H7 (cell line): ENCODE data around the gene GRK1. TPM values are rescaled to one million over a fixed set of nuclear protein-coding genes. Genes with fewer than 3 reads are reported as not detected.

ENCODE experiments used
- DNase-seq: peaks from one replicate; pipeline ENCODE4 v3.0.0; 2012
- H3K27me3 ChIP-seq: 2 replicates; pipeline ENCODE4 v1.6.0; 2011; ENCODE audit warnings: mild to moderate bottlenecking, low read length; ENCODE audit not compliant: control insufficient read depth, insufficient read depth
- H3K36me3 ChIP-seq: replicated peaks from 2 replicates; pipeline ENCODE4 v1.5.1; 2011; ENCODE audit warnings: low read length; ENCODE audit not compliant: control insufficient read depth, insufficient read depth
- H3K4me3 ChIP-seq: 2 replicates; pipeline ENCODE4 v1.5.1; 2011; ENCODE audit warnings: low read depth, mild to moderate bottlenecking, control low read depth, low read length, moderate library complexity; ENCODE audit not compliant: insufficient read depth
- total RNA-seq: library from RNA; depleted of rRNA; stranded (reverse); fragments of >200 nt; shearing (Covaris generic); gene quantifications from 2 replicates; pipeline ENCODE4 v1.2.3, GENCODE V29; 2014

Gene GRK1
- total RNA-seq, 1 experiment from 2014 or later, result 0.14 TPM

DNA sequence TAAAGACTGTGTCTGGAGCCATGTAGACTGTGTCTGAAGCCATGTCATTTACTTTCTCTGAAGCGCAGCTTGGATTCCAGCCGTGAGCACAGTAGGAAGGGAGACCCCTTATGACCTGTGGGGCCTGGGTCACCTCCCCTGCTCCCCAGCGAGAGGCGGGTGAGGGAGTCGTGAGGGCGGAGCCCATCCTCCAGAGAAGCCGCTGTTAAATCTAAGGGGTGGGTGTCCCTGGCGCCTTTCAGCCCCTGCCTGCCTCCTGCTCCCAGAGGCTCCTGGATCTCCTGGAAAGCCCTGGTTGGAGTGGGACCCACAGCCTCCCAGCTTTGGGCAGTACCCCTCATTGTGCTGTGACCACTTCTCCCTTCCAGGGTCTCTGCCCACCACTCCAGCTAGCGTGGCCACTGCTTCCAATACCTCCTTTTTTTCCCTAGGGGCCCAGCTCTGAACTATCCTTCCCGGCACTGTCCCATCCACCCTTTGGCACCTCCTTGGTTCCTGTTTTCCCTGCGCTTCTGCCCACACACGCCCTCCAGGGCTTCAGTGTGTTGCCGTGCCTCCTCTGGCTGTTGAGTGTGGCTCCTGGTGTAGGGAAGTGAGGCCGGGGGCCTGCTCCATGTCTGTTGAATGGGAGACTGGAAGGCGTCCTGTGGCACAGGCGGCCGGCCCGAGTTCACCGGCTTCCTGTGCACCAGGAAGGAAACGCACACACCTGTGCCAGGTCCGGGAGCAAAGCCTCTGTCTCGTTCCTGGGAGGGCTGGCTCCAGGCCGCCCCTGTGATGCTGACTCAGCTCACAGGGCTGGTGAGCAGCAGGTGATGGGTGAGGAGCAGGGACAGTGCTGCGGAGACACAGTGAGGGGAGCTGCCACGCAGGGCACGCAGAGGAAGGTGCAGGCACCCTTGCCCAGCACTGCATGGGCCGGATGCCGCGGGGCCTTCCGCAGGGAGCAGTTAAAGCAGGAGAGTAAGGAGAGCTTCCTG is 38.4 kb upstream of the GRK1 start:
- H3K36me3 ChIP-seq, result peaks cover 8% of the 10 kb centered on the region
- no peak overlapping the region for H3K4me3 ChIP-seq
- no peaks in the 10 kb centered on the region for H3K27me3 ChIP-seq
- no peak for DNase-seq

- no peak for DNase-seq
- Histone ChIP-seq H3K27me3 (no peaks in the 10 kb centered on the region), H3K36me3 (peaks cover 13% of the 10 kb centered on the region), H3K4me3 (no peak overlapping the region)
Measured at GRCh38 chr13:113629866-113630265, 37.2 kb upstream of the GRK1 start.

DNA sequence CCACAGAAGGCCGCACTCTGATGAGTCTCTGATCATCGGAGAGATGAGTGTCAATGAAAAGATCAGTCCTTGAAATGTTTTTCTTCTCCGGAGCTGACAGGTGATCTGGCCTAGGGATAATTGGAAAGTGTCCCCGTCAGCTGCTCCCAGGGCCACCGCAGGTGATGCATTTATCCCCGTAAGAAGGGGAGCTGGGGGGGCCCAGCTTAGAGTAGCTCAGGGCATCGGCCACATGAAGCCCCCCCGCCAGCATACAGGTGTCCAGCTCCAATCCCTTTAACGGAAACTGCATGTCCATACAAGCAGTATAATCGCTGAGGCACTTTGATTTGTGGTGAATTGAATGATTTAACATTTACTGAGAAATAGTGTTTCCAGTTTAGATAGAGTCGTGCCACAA is 36.7 kb upstream of the GRK1 start:
- peaks cover 13% of the 10 kb centered on the region for H3K36me3 ChIP-seq
- no peaks in the 10 kb centered on the region for H3K27me3 ChIP-seq
- DNase-seq, result no peak
- H3K4me3 ChIP-seq, result no peak overlapping the region

DNA sequence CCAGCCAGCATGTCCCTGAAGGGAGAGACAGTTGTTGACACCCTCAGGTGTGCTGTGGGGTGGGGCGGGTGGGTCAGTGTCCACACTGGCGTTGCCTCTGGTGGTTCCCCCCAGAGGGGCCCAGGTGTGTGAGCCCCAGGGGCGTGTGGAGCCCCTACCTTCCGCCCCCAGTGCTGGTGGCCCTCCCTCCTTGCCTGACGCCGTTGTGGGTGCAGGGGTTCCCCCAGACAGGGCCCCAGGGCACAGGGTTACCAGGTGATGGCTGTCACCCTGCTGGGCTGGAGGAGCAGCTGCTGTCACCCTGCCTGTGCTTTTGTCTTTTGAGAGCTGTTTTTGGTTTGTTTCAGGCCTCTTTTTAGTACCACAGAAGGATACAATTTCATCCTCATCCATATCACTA is 36.2 kb upstream of the GRK1 start:
- H3K36me3 ChIP-seq, result peaks cover 16% of the 10 kb centered on the region
- H3K27me3 ChIP-seq, result no peaks in the 10 kb centered on the region
- DNase-seq, result no peak
- H3K4me3 ChIP-seq, result no peak overlapping the region

DNA sequence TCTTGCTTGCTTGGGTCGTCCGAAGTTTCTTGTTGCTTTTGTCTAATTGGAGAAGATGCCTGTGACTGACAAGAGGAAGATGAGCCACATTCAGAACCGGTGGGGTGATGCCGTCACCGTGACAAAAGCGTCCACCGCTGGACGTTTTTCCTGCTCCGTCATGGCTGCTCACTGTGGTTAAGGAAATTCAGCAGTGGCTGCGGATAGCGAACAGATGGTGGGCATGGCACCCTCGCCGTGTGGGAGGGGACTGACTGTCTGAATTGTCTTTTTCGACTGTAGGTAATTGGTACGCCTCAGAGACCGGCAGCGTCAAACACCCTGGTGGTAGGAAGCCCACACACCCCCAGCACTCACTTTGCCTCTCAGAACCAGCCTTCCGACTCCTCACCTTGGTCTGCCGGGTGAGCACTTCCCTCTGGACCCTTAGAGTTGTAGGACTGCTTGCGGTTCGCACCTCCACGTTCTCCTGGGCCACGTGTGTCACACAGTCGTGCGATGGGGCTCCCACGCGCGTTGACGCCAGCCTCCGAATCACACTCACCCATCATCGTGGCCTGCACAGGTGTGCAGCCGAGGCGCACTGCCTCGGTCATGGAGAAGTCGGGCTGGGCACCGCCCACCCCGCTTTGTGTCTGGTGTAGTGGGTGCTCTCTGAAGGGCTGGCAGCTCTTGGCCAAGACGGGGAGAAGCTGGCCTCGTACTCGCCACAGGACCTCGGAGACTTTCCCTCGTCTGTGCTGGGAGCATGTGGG is 35.5 kb upstream of the GRK1 start:
- Histone ChIP-seq H3K4me3 (no peak overlapping the region), H3K27me3 (no peaks in the 10 kb centered on the region), H3K36me3 (peaks cover 21% of the 10 kb centered on the region)
- DNase-seq, result peak; percentile 44

DNA sequence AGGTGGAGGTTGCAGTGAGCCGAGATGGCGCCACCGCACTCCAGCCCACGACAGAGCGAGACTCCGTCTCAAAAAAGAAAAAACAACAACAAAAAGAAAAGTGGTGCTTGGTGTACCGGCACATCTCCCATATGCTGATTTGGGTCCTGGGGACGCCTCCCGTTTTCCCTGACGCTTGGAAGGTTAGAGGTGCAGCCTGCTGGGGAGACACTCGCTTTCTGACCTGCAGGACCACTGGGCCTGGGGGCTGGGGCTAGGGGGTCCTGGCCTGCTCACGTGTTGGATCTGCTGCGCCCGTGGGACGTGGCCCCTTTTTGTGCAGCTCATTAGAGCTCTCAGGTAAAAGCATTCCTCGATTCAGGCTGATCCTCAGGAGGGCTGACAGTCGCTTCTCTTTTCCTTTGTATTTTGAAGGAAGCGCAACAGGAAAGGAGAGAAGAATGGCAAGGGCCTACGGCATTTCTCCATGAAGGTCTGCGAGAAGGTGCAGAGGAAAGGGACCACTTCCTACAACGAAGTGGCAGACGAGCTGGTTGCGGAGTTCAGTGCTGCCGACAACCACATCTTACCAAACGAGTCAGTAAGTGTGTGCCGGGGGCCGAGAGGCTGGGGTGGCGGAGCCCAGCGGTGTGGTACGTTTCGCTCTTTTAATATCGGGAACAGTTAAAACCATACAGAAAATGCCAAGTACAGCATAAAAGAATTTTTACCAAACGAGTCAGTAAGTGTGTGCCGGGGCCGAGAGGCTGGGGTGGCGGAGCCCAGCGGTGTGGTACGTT is 34.1 kb upstream of the GRK1 start:
- H3K36me3 ChIP-seq, result peaks cover 21% of the 10 kb centered on the region
- peak; percentile 39 for DNase-seq
- H3K27me3 ChIP-seq, result no peaks in the 10 kb centered on the region
- no peak overlapping the region for H3K4me3 ChIP-seq

DNA sequence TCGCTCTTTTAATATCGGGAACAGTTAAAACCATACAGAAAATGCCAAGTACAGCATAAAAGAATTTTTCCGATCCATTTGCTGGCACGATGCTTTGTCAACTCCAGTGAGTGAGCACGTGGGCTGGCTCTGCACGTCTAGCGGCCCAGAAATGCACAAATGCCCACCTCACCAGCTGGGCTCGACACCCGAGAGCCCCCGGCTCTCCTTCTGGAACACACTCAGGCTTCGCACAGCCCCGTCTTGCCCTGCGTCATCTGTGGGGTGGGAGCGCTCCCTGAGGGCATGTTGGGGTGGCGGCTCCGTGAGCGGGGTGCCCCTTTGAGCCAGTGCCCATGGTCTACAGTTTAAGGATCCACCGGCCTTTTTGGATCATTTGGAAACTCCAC is 33.5 kb upstream of the GRK1 start:
- peaks cover 24% of the 10 kb centered on the region for H3K36me3 ChIP-seq
- H3K27me3 ChIP-seq, result no peaks in the 10 kb centered on the region
- DNase-seq, result peak; percentile 46

GRCh38 chr13:113634279-113635047 is 32.6 kb upstream of the GRK1 start:
- Histone ChIP-seq H3K4me3 (no peak overlapping the region), H3K27me3 (no peaks in the 10 kb centered on the region), H3K36me3 (peaks cover 27% of the 10 kb centered on the region)
- no peak for DNase-seq

More for the DNA sequence above, 33.5 kb upstream of the GRK1 start:
- no peak overlapping the region for H3K4me3 ChIP-seq

GRCh38 chr13:113635048-113635420 is 32.0 kb upstream of the GRK1 start:
- no peaks in the 10 kb centered on the region for H3K27me3 ChIP-seq
- H3K4me3 ChIP-seq, result no peak overlapping the region
- H3K36me3 ChIP-seq, result peaks cover 29% of the 10 kb centered on the region
- DNase-seq, result no peak

- Histone ChIP-seq H3K27me3 (no peaks in the 10 kb centered on the region), H3K36me3 (peaks cover 32% of the 10 kb centered on the region), H3K4me3 (no peak overlapping the region)
- peak; percentile 34 for DNase-seq
Measured at GRCh38 chr13:113635709-113636108, 31.3 kb upstream of the GRK1 start.

- Histone ChIP-seq H3K36me3 (peaks cover 32% of the 10 kb centered on the region), H3K27me3 (no peaks in the 10 kb centered on the region), H3K4me3 (no peak overlapping the region)
- DNase-seq, result peak; percentile 32
Measured at GRCh38 chr13:113636266-113636963, 30.6 kb upstream of the GRK1 start.

GRCh38 chr13:113637262-113638160 is 29.5 kb upstream of the GRK1 start:
- no peak overlapping the region for H3K4me3 ChIP-seq
- H3K27me3 ChIP-seq, result no peaks in the 10 kb centered on the region
- DNase-seq, result peak; percentile 38
- H3K36me3 ChIP-seq, result peaks cover 32% of the 10 kb centered on the region
